Measurements from ENCODE around the gene ARVCF.
A peak's percentile ranks its signal among the peaks of the same experiment; 100 is the strongest.

Gene ARVCF

GRCh38 chr22:19988965-19989724 is 27.5 kb downstream of the ARVCF start:
- no peak for DNase-seq
- Mint-ChIP-seq H3K9me3 (no peaks in the 10 kb centered on the region), H3K4me3 (no peak overlapping the region), H3K27me3 (ENCODE audit: low read depth, poor library complexity) (peaks cover 4% of the 10 kb centered on the region), H3K27ac (no peak overlapping the region), H3K4me1 (peaks cover 29% of the 10 kb centered on the region), H3K36me3 (ENCODE audit: low read depth) (no peaks in the 10 kb centered on the region)
- no peak for TF ChIP-seq CTCF (IDR thresholded peaks at IDR 0.05)

GRCh38 chr22:19988331-19988808 is 28.3 kb downstream of the ARVCF start:
- TF ChIP-seq CTCF (IDR thresholded peaks at IDR 0.05) = no peak
- H3K9me3 Mint-ChIP-seq = no peaks in the 10 kb centered on the region
- no peaks in the 10 kb centered on the region for H3K36me3 Mint-ChIP-seq (ENCODE audit: low read depth)
- no peak for DNase-seq
- peak overlapping the region; percentile 28 for H3K4me3 Mint-ChIP-seq
- H3K27me3 Mint-ChIP-seq (ENCODE audit: low read depth, poor library complexity) = peaks cover 4% of the 10 kb centered on the region
- peaks cover 29% of the 10 kb centered on the region for H3K4me1 Mint-ChIP-seq
- H3K27ac Mint-ChIP-seq = no peak overlapping the region

- peak overlapping the region; percentile 64 for H3K4me3 Mint-ChIP-seq
- no peak for DNase-seq
- H3K36me3 Mint-ChIP-seq (ENCODE audit: low read depth) = no peaks in the 10 kb centered on the region
- peaks cover 29% of the 10 kb centered on the region for H3K4me1 Mint-ChIP-seq
- H3K9me3 Mint-ChIP-seq = no peaks in the 10 kb centered on the region
- H3K27ac Mint-ChIP-seq = no peak overlapping the region
- no peak for TF ChIP-seq CTCF (IDR thresholded peaks at IDR 0.05)
- H3K27me3 Mint-ChIP-seq (ENCODE audit: low read depth, poor library complexity) = peaks cover 4% of the 10 kb centered on the region
These were observed 29.0 kb downstream of the ARVCF start for GRCh38 chr22:19987394-19988306.

- H3K4me1 Mint-ChIP-seq = peaks cover 29% of the 10 kb centered on the region
- no peaks in the 10 kb centered on the region for H3K9me3 Mint-ChIP-seq
- no peak for TF ChIP-seq CTCF (IDR thresholded peaks at IDR 0.05)
- H3K27ac Mint-ChIP-seq = no peak overlapping the region
- peak overlapping the region; percentile 80 for H3K4me3 Mint-ChIP-seq
- no peaks in the 10 kb centered on the region for H3K36me3 Mint-ChIP-seq (ENCODE audit: low read depth)
- H3K27me3 Mint-ChIP-seq (ENCODE audit: low read depth, poor library complexity) = no peaks in the 10 kb centered on the region
- peak; percentile 87 for DNase-seq
These were observed 29.9 kb downstream of the ARVCF start for GRCh38 chr22:19986410-19987341.

- Mint-ChIP-seq H3K27ac (no peak overlapping the region), H3K9me3 (no peaks in the 10 kb centered on the region), H3K4me1 (peaks cover 29% of the 10 kb centered on the region), H3K36me3 (ENCODE audit: low read depth) (no peaks in the 10 kb centered on the region), H3K4me3 (peak overlapping the region; percentile 80), H3K27me3 (ENCODE audit: low read depth, poor library complexity) (no peaks in the 10 kb centered on the region)
- TF ChIP-seq CTCF (IDR thresholded peaks at IDR 0.05) = no peak
- no peak for DNase-seq
These were observed 30.6 kb downstream of the ARVCF start for GRCh38 chr22:19986011-19986409.
